Activated CD4-positive, alpha-beta memory T cell treated with anti-CD3 and anti-CD28 coated beads for 36 hours (primary cell): ENCODE results near the gene STK32C. TPM values are rescaled to one million over a fixed set of nuclear protein-coding genes. Genes with fewer than 3 reads are reported as not detected.
"Not testable (repeated sequence)": the region's sequence is repeated elsewhere in the genome, so short reads cannot be mapped to it uniquely, and the experiment has no call there.

ENCODE experiments used
- CTCF ChIA-PET: fragments of 350-600 bp; sonication (Branson Sonifier 250); formaldehyde crosslinking; loops from one replicate; lab custom pipeline; 2021; ENCODE audit warnings: antibody characterized with exemption, inconsistent platforms; lab: Charles Lee
- POLR2A ChIA-PET: fragments of 350-600 bp; sonication (Branson Sonifier 250); formaldehyde crosslinking; loops from one replicate; lab custom pipeline; 2021; ENCODE audit warnings: antibody characterized with exemption; lab: Charles Lee
- DNase-seq: peaks from one replicate; pipeline ENCODE4 v3.0.0-alpha.2; 2020
- H3K27ac Mint-ChIP-seq: one replicate; pipeline ENCODE4 v1.8.0; 2021; ENCODE audit warnings: mixed read lengths
- H3K27me3 Mint-ChIP-seq: one replicate; pipeline ENCODE4 v1.8.0; 2021; ENCODE audit warnings: mixed read lengths
- H3K36me3 Mint-ChIP-seq: one replicate; pipeline ENCODE4 v1.8.0; 2021; ENCODE audit warnings: mixed read lengths
- H3K4me1 Mint-ChIP-seq: one replicate; pipeline ENCODE4 v1.8.0; 2021; ENCODE audit warnings: low read depth, mixed read lengths
- H3K4me3 Mint-ChIP-seq: one replicate; pipeline ENCODE4 v1.8.0; 2021; ENCODE audit warnings: mild to moderate bottlenecking, mixed read lengths
- H3K9me3 Mint-ChIP-seq: one replicate; pipeline ENCODE4 v1.8.0; 2021; ENCODE audit warnings: mixed read lengths
- intact Hi-C: fragments of 100-400 bp; cut with micrococcal nuclease; formaldehyde crosslinking; loops from one replicate; pipeline ENCODE4 v1.15.1; 2023
- total RNA-seq, 2 experiments: library from RNA; stranded (reverse); gene quantifications; one replicate each; pipeline ENCODE4 v1.2.3, GENCODE V29; 2021

STK32C gene
- total RNA-seq, 2 experiments from 2014 or later, result 14.8 to 16.1 TPM

- Mint-ChIP-seq H3K27ac (no peak overlapping the region), H3K36me3 (no peaks in the 10 kb centered on the region), H3K4me1 (no peaks in the 10 kb centered on the region), H3K4me3 (no peak overlapping the region), H3K27me3 (no peaks in the 10 kb centered on the region), H3K9me3 (no peaks in the 10 kb centered on the region)
- DNase-seq, result no peak
- intact Hi-C loops, result no loop called here
- CTCF ChIA-PET, result no interaction called here
- POLR2A ChIA-PET, result no interaction called here
Measured at GRCh38 chr10:132349766-132350165, 42.0 kb upstream of the STK32C start.

- no peaks in the 10 kb centered on the region for H3K4me1 Mint-ChIP-seq
- H3K27me3 Mint-ChIP-seq, result no peaks in the 10 kb centered on the region
- no peaks in the 10 kb centered on the region for H3K36me3 Mint-ChIP-seq
- intact Hi-C loops, result no loop called here
- POLR2A ChIA-PET, result no interaction called here
- H3K9me3 Mint-ChIP-seq, result no peaks in the 10 kb centered on the region
- CTCF ChIA-PET, result interaction anchor here (0.6 to 1.4 kb wide), 3 partner anchors 97 to 325 kb away, joined by 3 read pairs; no protein-coding TSS in a partner anchor
- H3K4me3 Mint-ChIP-seq, result no peak overlapping the region
- H3K27ac Mint-ChIP-seq, result no peak overlapping the region
- DNase-seq, result no peak
Measured at GRCh38 chr10:132347931-132348267, 40.1 kb upstream of the STK32C start.

- CTCF ChIA-PET, result interaction anchor here (0.8 kb wide), 1 partner anchor 97 kb away, joined by 3 read pairs; no protein-coding TSS in a partner anchor
- Mint-ChIP-seq H3K4me3 (no peak overlapping the region), H3K4me1 (no peaks in the 10 kb centered on the region), H3K27me3 (no peaks in the 10 kb centered on the region), H3K9me3 (peaks cover 2% of the 10 kb centered on the region), H3K27ac (no peak overlapping the region), H3K36me3 (peaks cover 3% of the 10 kb centered on the region)
- no peak for DNase-seq
- intact Hi-C loops, result no loop called here
- POLR2A ChIA-PET, result no interaction called here
Measured at GRCh38 chr10:132347211-132347930, 39.6 kb upstream of the STK32C start.

- ChIA-PET CTCF (no interaction called here), POLR2A (no interaction called here)
- no peak for DNase-seq
- no peaks in the 10 kb centered on the region for H3K27me3 Mint-ChIP-seq
- H3K4me3 Mint-ChIP-seq, result no peak overlapping the region
- H3K9me3 Mint-ChIP-seq, result peaks cover 4% of the 10 kb centered on the region
- intact Hi-C loops, result no loop called here
- H3K36me3 Mint-ChIP-seq, result peaks cover 6% of the 10 kb centered on the region
- no peak overlapping the region for H3K27ac Mint-ChIP-seq
- H3K4me1 Mint-ChIP-seq, result no peaks in the 10 kb centered on the region
Measured at GRCh38 chr10:132346806-132347205, 39.1 kb upstream of the STK32C start.

- peaks cover 9% of the 10 kb centered on the region for H3K36me3 Mint-ChIP-seq
- H3K27ac Mint-ChIP-seq, result no peak overlapping the region
- H3K4me1 Mint-ChIP-seq, result no peaks in the 10 kb centered on the region
- POLR2A ChIA-PET, result no interaction called here
- intact Hi-C loops, result no loop called here
- peaks cover 7% of the 10 kb centered on the region for H3K9me3 Mint-ChIP-seq
- CTCF ChIA-PET, result no interaction called here
- H3K27me3 Mint-ChIP-seq, result no peaks in the 10 kb centered on the region
- DNase-seq, result no peak
- no peak overlapping the region for H3K4me3 Mint-ChIP-seq
Measured at GRCh38 chr10:132345345-132345744, 37.6 kb upstream of the STK32C start.

GRCh38 chr10:132344386-132344785, 36.6 kb upstream of the STK32C start:
- no peak overlapping the region for H3K27ac Mint-ChIP-seq
- no peak for DNase-seq
- intact Hi-C loops, result no loop called here
- ChIA-PET POLR2A (no interaction called here), CTCF (no interaction called here)
- H3K4me1 Mint-ChIP-seq, result no peaks in the 10 kb centered on the region
- H3K27me3 Mint-ChIP-seq, result no peaks in the 10 kb centered on the region
- no peak overlapping the region for H3K4me3 Mint-ChIP-seq
- peaks cover 9% of the 10 kb centered on the region for H3K36me3 Mint-ChIP-seq
- peaks cover 7% of the 10 kb centered on the region for H3K9me3 Mint-ChIP-seq

GRCh38 chr10:132342553-132342952, 34.8 kb upstream of the STK32C start:
- POLR2A ChIA-PET, result no interaction called here
- Mint-ChIP-seq H3K27ac (no peak overlapping the region), H3K4me3 (no peak overlapping the region), H3K27me3 (no peaks in the 10 kb centered on the region), H3K9me3 (peaks cover 7% of the 10 kb centered on the region), H3K4me1 (no peaks in the 10 kb centered on the region), H3K36me3 (peaks cover 9% of the 10 kb centered on the region)
- CTCF ChIA-PET, result interaction anchor here (2.4 kb wide), 1 partner anchor 11 kb away, joined by 9 read pairs; no protein-coding TSS in a partner anchor
- no peak for DNase-seq
- intact Hi-C loops, result no loop called here

- POLR2A ChIA-PET, result no interaction called here
- no peak overlapping the region for H3K27ac Mint-ChIP-seq
- H3K4me3 Mint-ChIP-seq, result no peak overlapping the region
- CTCF ChIA-PET, result interaction anchor here (2.4 kb wide), 1 partner anchor 11 kb away, joined by 9 read pairs; no protein-coding TSS in a partner anchor
- H3K4me1 Mint-ChIP-seq, result peaks cover 5% of the 10 kb centered on the region
- intact Hi-C loops, result no loop called here
- peaks cover 9% of the 10 kb centered on the region for H3K36me3 Mint-ChIP-seq
- DNase-seq, result no peak
- peaks cover 7% of the 10 kb centered on the region for H3K9me3 Mint-ChIP-seq
- no peaks in the 10 kb centered on the region for H3K27me3 Mint-ChIP-seq
Measured at GRCh38 chr10:132341781-132342180, 34.0 kb upstream of the STK32C start.

GRCh38 chr10:132341017-132341416, 33.3 kb upstream of the STK32C start:
- Mint-ChIP-seq H3K9me3 (peaks cover 7% of the 10 kb centered on the region), H3K36me3 (peaks cover 9% of the 10 kb centered on the region), H3K27ac (no peak overlapping the region), H3K4me1 (peaks cover 9% of the 10 kb centered on the region), H3K27me3 (no peaks in the 10 kb centered on the region), H3K4me3 (no peak overlapping the region)
- CTCF ChIA-PET, result no interaction called here
- POLR2A ChIA-PET, result no interaction called here
- no peak for DNase-seq
- intact Hi-C loops, result no loop called here

GRCh38 chr10:132339276-132339675, 31.5 kb upstream of the STK32C start:
- Mint-ChIP-seq H3K27me3 (no peaks in the 10 kb centered on the region), H3K4me3 (no peak overlapping the region), H3K27ac (no peak overlapping the region), H3K4me1 (peaks cover 9% of the 10 kb centered on the region), H3K9me3 (peaks cover 7% of the 10 kb centered on the region), H3K36me3 (peaks cover 9% of the 10 kb centered on the region)
- intact Hi-C loops, result no loop called here
- no peak for DNase-seq
- ChIA-PET POLR2A (no interaction called here), CTCF (interaction anchor here (1.4 kb wide), 1 partner anchor 12 kb away, joined by 3 read pairs; no protein-coding TSS in a partner anchor)

GRCh38 chr10:132338876-132339275, 31.1 kb upstream of the STK32C start:
- no peaks in the 10 kb centered on the region for H3K27me3 Mint-ChIP-seq
- H3K9me3 Mint-ChIP-seq, result peaks cover 7% of the 10 kb centered on the region
- H3K4me1 Mint-ChIP-seq, result peaks cover 9% of the 10 kb centered on the region
- intact Hi-C loops, result no loop called here
- H3K4me3 Mint-ChIP-seq, result no peak overlapping the region
- no peak overlapping the region for H3K27ac Mint-ChIP-seq
- no peak for DNase-seq
- ChIA-PET POLR2A (no interaction called here), CTCF (no interaction called here)
- peaks cover 9% of the 10 kb centered on the region for H3K36me3 Mint-ChIP-seq

GRCh38 chr10:132337854-132338253, 30.1 kb upstream of the STK32C start:
- H3K4me3 Mint-ChIP-seq, intact Hi-C loops, DNase-seq, H3K9me3 Mint-ChIP-seq, H3K27ac Mint-ChIP-seq, POLR2A ChIA-PET, H3K36me3 Mint-ChIP-seq, H3K27me3 Mint-ChIP-seq: not testable (repeated sequence)
- CTCF ChIA-PET, result interaction anchor here (0.8 to 2.4 kb wide), 3 partner anchors 16 to 109 kb away, joined by 3 to 9 read pairs (median 4); no protein-coding TSS in a partner anchor
- peaks cover 15% of the 10 kb centered on the region for H3K4me1 Mint-ChIP-seq
